ENCODE measurements around the gene ARHGAP11A. TPM values are rescaled to one million over a fixed set of nuclear protein-coding genes. Genes with fewer than 3 reads are reported as not detected.

The ARHGAP11A gene
- total and polyA plus RNA-seq, 3 donors from 2014 or later = 9.8 to 14.8 (median 12.6) TPM

DNA sequence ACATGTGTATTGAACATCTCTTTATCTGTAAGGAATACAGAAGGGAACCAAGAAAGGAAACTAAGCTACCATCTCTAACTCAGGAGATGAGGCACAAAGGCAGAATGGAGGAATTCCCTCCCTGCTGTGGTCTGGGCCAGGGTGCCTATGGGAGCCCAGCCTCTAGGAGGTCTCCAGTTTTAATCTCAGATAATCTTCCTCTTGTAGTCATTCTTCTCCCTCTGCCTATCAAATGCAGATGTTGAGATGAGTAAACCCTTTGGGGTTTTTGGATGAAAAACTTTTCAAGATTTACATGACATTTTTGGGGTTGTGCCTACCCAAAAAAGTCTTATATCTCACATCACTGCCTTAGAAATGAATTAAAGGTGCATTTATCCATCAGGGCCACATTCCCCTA is 49.5 kb downstream of the ARHGAP11A start:
- no peak for DNase-seq
- Histone ChIP-seq H3K4me3 (no peak overlapping the region), H3K36me3 (ENCODE audit: low read depth, missing control alignments) (no peaks in the 10 kb centered on the region), H3K4me1 (no peaks in the 10 kb centered on the region), H3K27ac (no peak overlapping the region), H3K9me3 (no peaks in the 10 kb centered on the region), H3K27me3 (no peaks in the 10 kb centered on the region)
- intact Hi-C loops (cut with DNase I; ENCODE audit: low total_unique reads) = loop anchor here (10.0 kb wide), 1 partner anchor 330 kb away; no protein-coding TSS in a partner anchor
- TF ChIP-seq POLR2A (IDR thresholded peaks at IDR 0.05) = no peak
- TF ChIP-seq, protein P1, sequence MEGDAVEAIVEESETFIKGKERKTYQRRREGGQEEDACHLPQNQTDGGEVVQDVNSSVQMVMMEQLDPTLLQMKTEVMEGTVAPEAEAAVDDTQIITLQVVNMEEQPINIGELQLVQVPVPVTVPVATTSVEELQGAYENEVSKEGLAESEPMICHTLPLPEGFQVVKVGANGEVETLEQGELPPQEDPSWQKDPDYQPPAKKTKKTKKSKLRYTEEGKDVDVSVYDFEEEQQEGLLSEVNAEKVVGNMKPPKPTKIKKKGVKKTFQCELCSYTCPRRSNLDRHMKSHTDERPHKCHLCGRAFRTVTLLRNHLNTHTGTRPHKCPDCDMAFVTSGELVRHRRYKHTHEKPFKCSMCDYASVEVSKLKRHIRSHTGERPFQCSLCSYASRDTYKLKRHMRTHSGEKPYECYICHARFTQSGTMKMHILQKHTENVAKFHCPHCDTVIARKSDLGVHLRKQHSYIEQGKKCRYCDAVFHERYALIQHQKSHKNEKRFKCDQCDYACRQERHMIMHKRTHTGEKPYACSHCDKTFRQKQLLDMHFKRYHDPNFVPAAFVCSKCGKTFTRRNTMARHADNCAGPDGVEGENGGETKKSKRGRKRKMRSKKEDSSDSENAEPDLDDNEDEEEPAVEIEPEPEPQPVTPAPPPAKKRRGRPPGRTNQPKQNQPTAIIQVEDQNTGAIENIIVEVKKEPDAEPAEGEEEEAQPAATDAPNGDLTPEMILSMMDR (IDR thresholded peaks at IDR 0.05) = no peak

DNA sequence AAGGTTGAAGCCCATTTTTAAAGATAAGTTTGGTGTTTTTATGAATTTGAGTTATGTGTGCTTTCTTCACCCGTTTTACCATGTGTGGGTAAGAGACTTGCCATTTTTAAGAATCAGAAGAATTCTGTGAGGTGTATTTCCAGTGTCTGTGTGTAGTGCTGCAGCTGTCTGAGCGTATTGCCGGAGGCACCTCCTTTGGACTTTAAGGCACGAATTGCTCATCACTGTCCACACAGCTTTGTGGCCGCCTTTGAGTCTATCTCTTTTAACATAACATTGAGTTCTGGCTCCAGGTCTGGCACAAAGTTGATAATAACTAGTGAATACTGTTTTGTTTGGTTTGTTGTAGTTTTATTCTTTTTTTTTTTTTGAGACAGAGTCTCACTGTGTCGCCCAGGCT is 52.0 kb downstream of the ARHGAP11A start:
- Histone ChIP-seq H3K9me3 (no peaks in the 10 kb centered on the region), H3K36me3 (ENCODE audit: low read depth, missing control alignments) (no peaks in the 10 kb centered on the region), H3K27me3 (no peaks in the 10 kb centered on the region), H3K4me1 (no peaks in the 10 kb centered on the region), H3K27ac (no peak overlapping the region), H3K4me3 (no peak overlapping the region)
- intact Hi-C loops (cut with DNase I; ENCODE audit: low total_unique reads) = loop anchor here (10.0 kb wide), 1 partner anchor 327 kb away; no protein-coding TSS in a partner anchor
- no peak for DNase-seq
- 97 to 98% methylated on average over 6 of the region's 6 CpGs for WGBS, 2 donors
- no peak for TF ChIP-seq POLR2A (IDR thresholded peaks at IDR 0.05)
- TF ChIP-seq, protein P1 (IDR thresholded peaks at IDR 0.05) = no peak

DNA sequence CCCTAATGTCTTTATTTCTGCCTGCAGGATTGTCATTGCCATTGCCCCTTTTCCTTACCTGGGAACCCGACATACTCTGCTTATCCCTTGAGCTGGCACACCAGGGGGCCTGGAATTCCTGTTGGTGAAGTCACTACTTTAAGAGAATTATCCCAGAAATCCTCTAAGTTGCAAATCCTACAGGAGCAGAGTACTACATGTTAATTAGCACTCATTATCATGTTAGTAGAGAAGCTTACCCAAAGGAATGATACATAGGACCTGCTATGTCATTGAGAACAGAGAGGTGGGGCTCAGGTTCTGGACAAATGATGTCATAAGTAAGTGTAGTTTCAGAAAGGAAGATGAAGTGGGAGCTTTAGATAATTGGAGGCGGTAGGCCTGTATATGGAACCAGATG is 53.6 kb downstream of the ARHGAP11A start:
- no peak overlapping the region for H3K27ac ChIP-seq
- DNase-seq = no peak
- no peaks in the 10 kb centered on the region for H3K9me3 ChIP-seq
- no peak overlapping the region for H3K4me3 ChIP-seq
- H3K27me3 ChIP-seq = no peaks in the 10 kb centered on the region
- TF ChIP-seq, protein P1 (IDR thresholded peaks at IDR 0.05) = no peak
- TF ChIP-seq POLR2A (IDR thresholded peaks at IDR 0.05) = no peak
- intact Hi-C loops (cut with DNase I; ENCODE audit: low total_unique reads) = loop anchor here (10.0 kb wide), 1 partner anchor 326 kb away; no protein-coding TSS in a partner anchor
- H3K36me3 ChIP-seq (ENCODE audit: low read depth, missing control alignments) = no peaks in the 10 kb centered on the region
- H3K4me1 ChIP-seq = no peaks in the 10 kb centered on the region
- 78 to 86% methylated on average over 2 of the region's 2 CpGs for WGBS, 2 donors

DNA sequence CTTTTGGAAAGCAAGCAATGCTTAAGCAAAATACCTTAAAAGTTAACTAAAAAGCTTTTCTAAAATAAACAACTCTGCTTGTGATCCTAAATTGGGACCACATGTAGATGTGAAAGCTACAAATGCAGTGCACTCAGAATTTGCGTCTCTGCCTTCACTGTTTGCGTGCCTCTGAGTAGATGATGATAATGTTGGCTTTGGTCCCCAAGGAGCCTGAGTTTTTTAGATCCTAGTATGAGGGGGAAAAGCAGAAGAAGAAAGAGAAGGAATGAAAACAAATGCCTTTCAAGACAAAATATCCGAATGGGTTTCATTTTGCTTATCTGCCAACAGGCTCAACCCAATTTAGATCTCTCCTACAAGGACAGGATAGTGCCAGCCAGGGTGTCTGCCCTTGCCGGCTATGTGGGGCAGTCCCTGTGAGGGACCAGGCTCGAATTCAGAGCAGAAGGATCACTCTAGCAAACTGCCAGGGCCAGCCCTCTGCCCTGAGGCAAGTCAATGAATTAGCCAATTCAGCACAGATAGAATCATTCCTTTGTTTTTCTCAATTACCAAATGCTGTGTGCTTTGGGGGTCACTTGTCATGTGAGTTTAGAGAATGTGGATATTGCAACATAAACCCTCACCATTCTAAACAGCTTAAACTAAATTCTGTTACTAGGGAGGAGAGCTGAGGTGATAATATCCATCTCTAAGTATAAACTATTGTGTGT is 54.8 kb downstream of the ARHGAP11A start:
- intact Hi-C loops (cut with DNase I; ENCODE audit: low total_unique reads) = loop anchor here (10.0 kb wide), 1 partner anchor 325 kb away; no protein-coding TSS in a partner anchor
- Histone ChIP-seq H3K4me1 (no peaks in the 10 kb centered on the region), H3K9me3 (no peaks in the 10 kb centered on the region), H3K27ac (no peak overlapping the region), H3K27me3 (no peaks in the 10 kb centered on the region), H3K36me3 (ENCODE audit: low read depth, missing control alignments) (no peaks in the 10 kb centered on the region), H3K4me3 (no peak overlapping the region)
- 46 to 50% methylated on average over 5 of the region's 5 CpGs for WGBS, 2 donors
- no peak for DNase-seq
- TF ChIP-seq, protein P1 (IDR thresholded peaks at IDR 0.05) = no peak
- no peak for TF ChIP-seq POLR2A (IDR thresholded peaks at IDR 0.05)

DNA sequence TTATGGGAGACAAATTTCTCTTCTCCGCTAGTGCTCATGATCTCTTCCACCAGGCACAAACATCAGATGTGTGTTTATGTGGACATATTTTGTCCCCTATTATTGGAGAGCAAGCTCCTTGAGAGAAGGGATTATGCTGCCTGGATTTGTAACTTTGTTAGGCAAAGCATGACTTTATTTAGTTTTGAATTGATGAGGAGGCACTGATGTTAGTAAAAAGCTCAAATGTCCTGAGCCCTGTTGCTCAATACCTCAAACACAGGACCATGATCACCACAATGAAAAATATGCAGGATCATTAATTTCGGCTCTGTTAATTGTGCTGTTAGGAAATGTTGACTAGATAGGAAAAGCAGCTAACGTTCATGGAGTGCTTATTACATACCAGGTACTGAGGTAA is 55.3 kb downstream of the ARHGAP11A start:
- H3K27ac ChIP-seq = no peak overlapping the region
- H3K36me3 ChIP-seq (ENCODE audit: low read depth, missing control alignments) = no peaks in the 10 kb centered on the region
- no peaks in the 10 kb centered on the region for H3K4me1 ChIP-seq
- H3K27me3 ChIP-seq = no peaks in the 10 kb centered on the region
- DNase-seq = no peak
- no peak overlapping the region for H3K4me3 ChIP-seq
- 93% methylated on average over 3 of the region's 3 CpGs for WGBS, 2 donors
- no peaks in the 10 kb centered on the region for H3K9me3 ChIP-seq
- intact Hi-C loops (cut with DNase I; ENCODE audit: low total_unique reads) = no loop called here
- TF ChIP-seq, protein P1 (IDR thresholded peaks at IDR 0.05) = no peak
- no peak for TF ChIP-seq POLR2A (IDR thresholded peaks at IDR 0.05)
